Raji (cell line): ENCODE data around the gene SOBP.

Experiments used
- POLR2A ChIP-seq: IDR thresholded peaks from 2 replicates; pipeline ENCODE4 v1.6.1; 2011; ENCODE audit warnings: low read depth, low read length, control low read depth; ENCODE audit not compliant: insufficient read depth

SOBP gene

GRCh38 chr6:107698146-107698545, 208.2 kb downstream of the SOBP start:
- no peak for TF ChIP-seq POLR2A

- TF ChIP-seq POLR2A: no peak
Observed at GRCh38 chr6:107699254-107699653, 209.3 kb downstream of the SOBP start.

GRCh38 chr6:107699697-107700325, 209.9 kb downstream of the SOBP start:
- no peak for TF ChIP-seq POLR2A

- no peak for TF ChIP-seq POLR2A
Observed at GRCh38 chr6:107703606-107704005, 213.7 kb downstream of the SOBP start.

- no peak for TF ChIP-seq POLR2A
Observed at GRCh38 chr6:107704347-107705013, 214.6 kb downstream of the SOBP start.

GRCh38 chr6:107706516-107707115, 216.7 kb downstream of the SOBP start:
- TF ChIP-seq POLR2A: no peak

GRCh38 chr6:107707346-107708275, 217.7 kb downstream of the SOBP start:
- no peak for TF ChIP-seq POLR2A

- TF ChIP-seq POLR2A: no peak
Observed at GRCh38 chr6:107708435-107708834, 218.5 kb downstream of the SOBP start.

- TF ChIP-seq POLR2A: no peak
Observed at GRCh38 chr6:107709341-107709740, 219.4 kb downstream of the SOBP start.
